Measurements from ENCODE around the gene VPS13D.

VPS13D gene

DNA sequence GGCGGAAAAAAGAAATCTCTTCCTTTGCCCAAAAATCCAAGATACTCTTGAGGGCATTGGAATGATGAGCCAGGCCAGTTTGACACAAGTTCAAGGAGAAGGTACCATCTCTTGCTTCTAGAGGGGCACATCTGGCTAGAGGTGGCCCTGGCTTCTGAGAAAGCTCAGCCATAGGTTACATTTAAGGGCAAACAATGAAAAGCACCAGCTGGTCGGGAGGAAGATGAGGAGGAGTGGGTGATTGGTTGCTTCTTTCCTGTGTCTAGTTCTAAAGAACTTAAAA lies 256.2 kb downstream of the VPS13D start:
- no peak for FAIRE-seq

DNA sequence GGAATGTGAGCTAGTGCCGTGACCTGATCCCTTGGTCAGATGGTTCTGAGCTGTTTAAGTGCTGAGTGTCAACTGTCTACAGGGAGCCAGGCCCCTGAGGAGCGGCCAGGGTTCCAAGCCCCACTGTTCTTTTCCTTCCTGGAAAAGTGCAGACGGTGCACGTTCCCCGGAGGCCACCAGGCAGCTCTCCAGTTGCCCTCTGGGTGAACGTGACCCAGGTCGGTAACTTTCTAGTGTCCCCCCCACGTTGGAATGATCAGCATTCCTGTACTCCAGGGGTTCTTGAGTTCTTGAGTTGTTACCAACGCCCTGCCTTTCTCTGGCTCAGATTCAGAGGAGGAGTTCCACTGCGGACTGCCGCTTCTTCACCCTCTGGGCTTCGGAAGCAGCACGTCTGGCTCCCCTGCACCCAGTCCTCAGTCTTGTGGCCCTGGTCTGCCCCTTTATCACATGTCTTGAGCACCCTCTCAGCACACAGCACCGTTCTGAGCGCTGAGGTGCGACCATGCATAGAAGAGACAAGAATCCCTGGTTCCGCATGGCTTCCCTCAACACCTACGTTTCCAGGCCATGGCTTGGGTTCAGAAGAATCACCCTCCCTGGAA lies 256.7 kb downstream of the VPS13D start:
- FAIRE-seq, result peak; percentile 73
- peak; percentile 79 for DNase-seq (ENCODE audit: low spot score)

More for the DNA sequence above, 256.2 kb downstream of the VPS13D start:
- no peak for DNase-seq (ENCODE audit: low spot score)

DNA sequence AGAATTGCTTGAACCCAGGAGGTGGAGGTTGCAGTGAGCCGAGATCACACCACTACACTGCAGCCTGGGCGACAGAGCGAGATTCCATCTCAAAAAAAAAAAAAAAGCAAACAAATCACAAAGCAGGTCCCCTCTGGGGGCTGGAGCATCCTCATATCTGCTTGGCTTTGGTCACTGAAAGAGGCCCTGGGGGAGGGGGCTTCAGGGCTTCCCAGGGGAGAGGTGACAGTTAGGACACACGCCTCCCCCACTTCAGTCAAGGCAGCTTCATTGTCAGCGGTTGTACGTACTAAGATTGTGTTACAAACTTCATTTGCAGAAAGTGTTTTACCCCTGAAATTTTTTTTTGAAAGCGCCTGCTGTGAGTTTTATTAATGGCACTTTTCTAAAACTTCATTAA lies 257.7 kb downstream of the VPS13D start:
- FAIRE-seq, result no peak
- no peak for DNase-seq (ENCODE audit: low spot score)

DNA sequence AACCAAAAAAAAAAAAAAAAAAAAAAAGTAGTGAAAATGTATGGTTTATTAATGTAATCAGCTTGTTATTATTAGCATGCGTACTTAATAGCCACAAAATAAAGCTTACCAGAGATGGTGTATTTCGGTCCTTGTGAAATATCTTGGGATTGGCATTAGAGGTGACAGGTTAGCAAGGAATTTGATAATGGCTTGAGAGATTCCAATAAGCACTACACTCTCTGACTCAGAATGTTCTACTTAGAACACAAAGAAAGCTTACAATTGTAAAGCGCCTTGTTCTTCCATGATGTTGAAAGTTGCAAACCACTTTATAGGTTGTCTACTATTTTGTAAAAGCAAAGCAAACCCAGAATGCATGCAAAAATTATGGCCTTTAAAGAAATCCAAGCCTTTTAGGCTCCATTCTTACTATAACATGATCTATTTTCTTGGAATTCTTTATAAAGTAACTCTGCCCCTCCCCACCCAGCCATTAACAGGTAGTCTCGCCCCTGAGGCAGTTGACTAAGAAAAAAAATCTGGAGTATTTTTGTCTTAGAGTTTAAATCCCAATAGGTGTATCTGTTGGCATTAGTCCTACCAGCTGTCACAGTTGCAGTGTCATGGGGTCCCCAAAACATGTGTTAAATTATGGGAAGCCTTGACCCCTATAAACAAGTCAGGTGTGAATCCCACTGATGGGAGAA lies 259.0 kb downstream of the VPS13D start:
- DNase-seq (ENCODE audit: low spot score) (no peak), FAIRE-seq (no peak)

DNA sequence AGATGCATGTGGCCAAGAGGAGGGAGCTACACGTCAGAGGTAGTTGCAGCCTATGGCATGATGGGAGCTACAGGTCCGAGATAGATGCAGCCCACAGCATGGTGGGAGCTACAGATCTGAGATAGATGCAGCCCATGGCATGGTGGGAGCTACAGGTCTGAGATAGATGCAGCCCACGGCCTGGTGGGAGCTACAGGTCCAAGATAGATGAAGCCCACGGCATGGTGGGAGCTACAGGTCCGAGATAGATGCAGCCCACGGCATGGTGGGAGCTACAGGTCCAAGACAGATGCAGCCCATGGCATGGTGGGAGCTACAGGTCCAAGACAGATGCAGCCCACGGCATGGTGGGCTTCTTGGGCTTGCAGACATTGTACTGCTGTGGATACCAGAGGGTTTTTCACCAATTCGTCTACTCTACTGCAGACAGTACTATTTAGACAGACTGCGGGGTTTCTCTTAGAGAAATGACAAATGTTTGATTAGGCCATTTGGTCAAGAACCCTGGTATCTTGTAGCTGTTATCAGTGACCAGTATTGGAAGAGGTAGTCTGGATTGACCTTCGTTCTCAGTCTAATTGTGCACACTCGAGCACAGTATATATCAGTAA lies 260.8 kb downstream of the VPS13D start:
- DNase-seq (ENCODE audit: low spot score), result no peak

DNA sequence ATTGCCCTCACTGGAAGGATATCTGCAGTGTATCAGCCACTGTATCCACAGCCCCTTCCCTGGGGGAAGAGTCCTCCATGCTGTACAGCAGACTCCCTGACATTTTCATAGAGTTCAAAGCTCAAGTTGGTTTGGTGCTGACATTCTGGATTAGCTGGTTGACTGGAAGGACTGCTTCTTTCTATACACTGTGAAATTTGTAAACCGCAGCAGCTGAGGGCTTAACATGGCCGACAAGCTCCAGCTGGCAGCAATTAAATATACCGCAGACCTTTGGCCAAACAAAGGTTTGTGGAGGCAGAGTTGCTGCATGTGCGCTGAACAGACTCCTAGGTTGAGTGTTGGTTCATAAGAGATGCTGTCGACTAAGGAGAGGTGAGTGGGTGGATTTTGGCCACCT lies 261.8 kb downstream of the VPS13D start:
- no peak for DNase-seq (ENCODE audit: low spot score)

More for the DNA sequence above, 260.8 kb downstream of the VPS13D start:
- FAIRE-seq, result no peak

DNA sequence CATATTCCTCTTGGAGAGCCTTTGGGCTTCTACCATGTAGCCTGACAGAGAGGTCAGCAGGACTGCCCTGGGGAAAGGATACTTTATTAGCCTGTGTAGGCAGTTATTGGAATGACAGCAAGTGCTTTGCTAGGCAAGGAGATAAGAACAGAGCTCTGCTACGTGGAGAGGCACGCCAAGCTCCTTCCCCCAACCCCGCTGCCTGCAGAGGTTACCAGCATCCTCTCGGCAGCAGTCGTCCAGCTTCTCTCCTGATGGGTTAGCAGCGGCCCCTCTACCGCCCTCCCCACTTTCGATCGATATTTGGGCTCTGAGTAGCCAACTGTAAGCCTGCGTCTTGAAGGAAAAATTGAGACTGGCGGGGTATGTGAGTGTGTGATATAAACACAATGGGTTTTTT lies 265.9 kb downstream of the VPS13D start:
- FAIRE-seq, result no peak

More for the DNA sequence above, 261.8 kb downstream of the VPS13D start:
- no peak for FAIRE-seq

DNA sequence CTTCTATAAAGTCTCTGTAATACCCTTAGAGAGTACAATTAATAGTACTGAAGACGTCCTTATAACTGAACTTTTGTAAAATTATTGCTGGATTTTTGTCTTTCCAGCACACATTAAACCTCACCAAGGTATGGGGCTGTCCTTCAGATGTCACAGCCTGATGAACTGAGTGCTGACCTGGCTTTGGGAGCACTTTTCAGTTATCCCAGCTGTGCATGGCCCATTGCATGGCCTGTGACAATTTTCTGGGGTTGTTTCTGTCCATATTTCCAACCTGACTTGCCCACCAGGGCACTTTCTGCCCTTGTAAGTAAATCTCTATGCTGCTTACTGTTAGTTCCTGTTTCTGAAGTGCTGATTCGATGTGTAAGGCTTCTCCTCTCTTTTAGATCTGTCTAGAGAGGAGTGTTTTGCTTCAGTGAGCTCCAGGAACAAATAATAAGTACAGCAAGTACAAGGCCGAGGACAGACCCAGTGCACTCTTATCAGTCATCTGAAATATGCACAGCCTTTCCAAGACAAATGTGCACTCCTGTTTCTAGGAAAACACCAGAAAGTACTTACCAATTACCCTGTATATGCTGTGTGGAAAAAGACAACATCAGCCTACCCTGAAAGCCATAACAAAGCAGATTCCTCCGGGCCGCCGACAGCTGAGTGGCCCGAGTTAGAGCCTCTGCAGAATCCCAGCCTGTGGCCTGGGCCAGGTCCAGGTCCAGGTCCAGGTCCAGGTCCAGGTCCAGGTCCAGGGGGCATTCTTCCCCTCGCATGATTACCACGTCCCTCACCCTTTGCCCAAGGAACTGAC lies 266.5 kb downstream of the VPS13D start:
- no peak for FAIRE-seq

More for the DNA sequence above, 265.9 kb downstream of the VPS13D start:
- DNase-seq (ENCODE audit: low spot score), result no peak

DNA sequence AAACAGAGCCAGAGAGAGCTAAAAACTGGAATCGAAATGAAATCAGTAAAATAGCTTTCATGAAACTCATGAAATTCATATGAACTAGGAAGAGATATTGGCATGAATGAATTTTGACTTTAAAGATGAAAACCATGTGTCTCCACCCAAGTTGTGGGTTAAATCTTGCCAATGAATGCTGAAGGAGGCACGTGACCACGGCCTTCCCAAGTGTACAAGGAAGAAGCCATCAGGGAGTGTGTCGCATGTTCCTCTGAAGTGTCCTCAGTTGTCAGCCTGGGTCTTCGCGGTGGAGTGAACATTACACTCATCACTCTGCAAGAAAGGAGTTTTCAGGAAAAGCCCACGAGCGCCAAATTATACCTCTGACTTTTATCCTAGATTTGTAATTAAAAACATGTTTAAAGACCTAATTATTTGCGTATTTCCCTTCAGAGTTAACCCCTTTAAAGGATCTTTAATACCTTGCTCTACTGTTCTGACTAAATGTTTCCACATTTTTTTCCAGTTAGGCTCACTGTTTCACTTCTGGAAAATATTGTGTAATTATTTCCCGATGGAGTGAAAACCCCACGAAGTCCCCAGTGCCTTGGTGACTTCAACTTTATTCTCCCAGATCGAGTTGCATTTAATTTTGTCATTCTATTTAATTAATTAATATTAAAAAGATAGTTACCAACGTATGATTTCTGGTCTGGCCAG lies 269.9 kb downstream of the VPS13D start:
- FAIRE-seq (no peak), DNase-seq (ENCODE audit: low spot score) (no peak)

More for the DNA sequence above, 266.5 kb downstream of the VPS13D start:
- no peak for DNase-seq (ENCODE audit: low spot score)

DNA sequence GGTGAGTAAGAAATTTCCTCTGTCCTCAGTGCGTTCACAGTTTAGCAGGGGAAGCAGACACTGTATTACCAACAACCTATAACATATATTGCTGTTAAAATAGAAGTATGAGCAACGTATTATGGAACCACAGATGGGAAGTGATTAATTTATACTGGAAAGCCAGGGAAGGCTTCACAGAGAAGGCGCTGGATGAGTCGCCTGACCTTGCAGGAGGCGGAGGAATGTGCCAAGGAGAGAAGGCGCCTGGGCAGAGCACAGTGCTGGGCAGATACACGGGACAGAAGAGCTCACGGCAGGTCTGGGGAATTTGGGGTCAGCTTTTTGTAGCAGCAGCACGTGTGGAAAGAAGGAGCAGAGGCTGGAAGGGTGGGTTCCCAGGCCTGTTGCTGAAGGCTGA lies 271.8 kb downstream of the VPS13D start:
- FAIRE-seq (no peak), DNase-seq (ENCODE audit: low spot score) (peak; percentile 8)

DNA sequence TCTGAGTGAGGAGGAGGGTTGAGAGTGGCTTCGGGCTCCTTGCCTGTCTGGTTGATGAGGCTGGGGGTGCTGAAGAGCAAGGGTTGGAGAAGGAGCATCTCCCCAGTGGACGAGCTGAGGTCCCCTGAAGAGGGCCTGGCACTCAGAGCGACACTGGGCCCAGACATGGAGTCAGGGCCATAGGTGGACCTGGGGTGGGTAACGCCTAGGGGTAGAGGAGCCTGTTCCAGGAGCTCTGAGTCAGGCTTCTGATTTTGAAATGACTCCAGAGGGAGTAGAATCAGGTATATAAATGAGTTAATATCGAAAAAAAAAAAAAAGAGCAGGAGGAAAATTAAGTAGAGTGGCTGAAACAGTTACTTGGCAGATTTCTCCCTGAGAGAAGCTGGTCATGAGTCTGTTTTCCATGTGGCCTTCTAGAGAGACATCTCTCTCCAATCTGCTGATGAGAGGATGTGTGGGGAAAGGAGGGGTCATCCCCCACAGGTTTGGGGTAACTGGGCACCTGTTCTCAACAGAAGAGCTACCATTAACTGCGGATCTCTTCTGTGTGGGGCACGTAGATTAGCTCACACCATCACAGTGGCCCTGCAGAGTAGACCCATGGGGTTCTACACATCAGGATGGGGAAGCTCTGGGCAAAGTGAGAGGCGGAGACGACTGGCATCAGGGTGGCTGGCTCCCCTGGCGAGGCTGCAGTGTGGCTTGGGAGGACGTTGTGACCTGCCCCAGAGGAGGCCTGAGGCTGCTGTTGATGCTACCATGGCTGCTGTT lies 272.7 kb downstream of the VPS13D start:
- DNase-seq (ENCODE audit: low spot score) (no peak), FAIRE-seq (no peak)

DNA sequence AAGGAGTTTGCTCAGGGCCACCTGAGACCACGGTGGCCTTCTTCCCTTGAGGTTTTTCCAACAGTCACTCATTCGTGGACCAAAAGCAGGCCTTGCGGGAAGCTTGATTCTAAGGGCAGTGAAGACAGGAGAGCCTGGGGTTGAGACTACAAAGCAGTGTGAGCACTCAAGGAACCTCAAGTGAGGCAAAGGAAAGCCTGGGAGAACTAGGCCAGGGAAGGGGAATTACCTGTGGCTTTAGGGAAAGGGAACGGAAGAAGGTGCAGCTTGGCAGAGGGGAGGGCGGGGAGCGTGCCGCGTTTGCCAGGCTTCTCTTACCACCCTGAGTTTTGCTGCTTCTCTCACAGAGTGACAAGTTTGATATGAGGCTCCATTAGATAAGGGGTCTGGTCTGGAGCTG lies 273.9 kb downstream of the VPS13D start:
- DNase-seq (ENCODE audit: low spot score) (no peak), FAIRE-seq (no peak)

DNA sequence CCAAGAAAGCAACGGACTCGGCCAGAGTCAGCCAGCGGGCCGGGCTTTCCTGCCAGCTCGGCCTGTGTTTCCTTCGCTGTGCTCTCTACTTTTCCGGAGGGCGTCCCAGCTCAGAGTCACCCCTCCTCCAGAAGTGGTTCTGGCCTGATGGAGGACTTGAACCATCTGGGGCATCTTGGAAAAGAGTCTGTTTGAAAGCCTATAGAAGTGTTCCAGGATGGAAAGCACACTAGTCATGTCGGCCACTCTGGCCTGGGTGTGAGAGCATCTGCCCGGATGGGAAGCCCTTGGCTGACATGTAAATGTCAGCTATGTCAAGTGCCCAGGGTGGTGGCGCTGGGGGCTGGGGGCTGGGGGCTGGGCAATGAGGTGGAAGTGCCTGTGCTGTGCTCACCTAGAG lies 274.8 kb downstream of the VPS13D start:
- DNase-seq (ENCODE audit: low spot score) (no peak), FAIRE-seq (no peak)

DNA sequence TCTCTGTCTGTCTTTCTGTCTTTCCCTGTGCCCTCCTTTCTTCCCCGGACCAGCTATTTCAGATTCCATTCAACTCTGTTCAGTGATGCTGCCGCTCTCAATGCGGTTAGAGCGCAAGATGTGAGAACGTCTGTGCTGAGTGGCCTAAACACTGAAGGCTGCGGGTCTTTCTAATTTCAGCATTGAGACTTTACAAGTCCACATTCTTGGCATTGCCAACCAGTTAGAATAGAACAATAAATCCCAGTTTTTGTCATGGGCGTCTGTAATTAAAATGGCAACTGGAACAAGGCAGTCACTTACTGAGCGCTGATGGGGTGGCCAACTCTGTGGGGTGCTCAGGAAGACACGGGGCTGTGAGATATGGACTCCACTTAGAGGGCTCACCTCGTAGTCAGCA lies 275.4 kb downstream of the VPS13D start:
- no peak for DNase-seq (ENCODE audit: low spot score)
- FAIRE-seq, result no peak

DNA sequence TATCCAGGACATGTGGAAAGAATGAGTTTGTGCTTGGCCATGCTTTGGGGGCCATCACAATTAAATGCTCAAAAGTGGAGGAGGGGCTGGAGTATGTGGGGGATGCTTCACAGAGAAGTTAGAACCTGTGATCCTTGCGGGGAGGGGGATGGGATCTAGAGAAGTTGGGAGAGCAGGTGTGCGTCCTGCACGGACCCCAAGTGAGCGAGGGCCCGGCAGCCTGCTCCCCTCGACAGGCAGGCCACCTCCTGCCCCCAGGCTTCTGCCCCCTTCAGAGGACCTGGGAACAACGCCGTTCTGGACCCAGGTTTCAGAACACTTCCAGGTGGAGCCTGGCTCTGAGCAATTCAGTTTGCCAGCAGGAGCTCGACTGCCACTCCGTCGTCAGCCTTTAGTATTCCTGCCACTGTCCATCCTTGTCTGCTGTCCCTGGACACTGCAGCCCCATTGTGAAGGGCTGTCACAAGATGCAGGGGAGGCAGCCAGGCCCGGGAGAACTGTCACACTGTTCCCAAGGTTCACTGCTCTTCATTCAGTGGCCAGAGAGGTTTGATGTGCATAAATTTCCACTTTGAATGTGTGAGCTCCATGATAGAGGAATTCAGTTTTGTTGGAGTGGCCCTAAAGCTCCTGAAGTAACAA lies 275.9 kb downstream of the VPS13D start:
- no peak for DNase-seq (ENCODE audit: low spot score)
- no peak for FAIRE-seq

DNA sequence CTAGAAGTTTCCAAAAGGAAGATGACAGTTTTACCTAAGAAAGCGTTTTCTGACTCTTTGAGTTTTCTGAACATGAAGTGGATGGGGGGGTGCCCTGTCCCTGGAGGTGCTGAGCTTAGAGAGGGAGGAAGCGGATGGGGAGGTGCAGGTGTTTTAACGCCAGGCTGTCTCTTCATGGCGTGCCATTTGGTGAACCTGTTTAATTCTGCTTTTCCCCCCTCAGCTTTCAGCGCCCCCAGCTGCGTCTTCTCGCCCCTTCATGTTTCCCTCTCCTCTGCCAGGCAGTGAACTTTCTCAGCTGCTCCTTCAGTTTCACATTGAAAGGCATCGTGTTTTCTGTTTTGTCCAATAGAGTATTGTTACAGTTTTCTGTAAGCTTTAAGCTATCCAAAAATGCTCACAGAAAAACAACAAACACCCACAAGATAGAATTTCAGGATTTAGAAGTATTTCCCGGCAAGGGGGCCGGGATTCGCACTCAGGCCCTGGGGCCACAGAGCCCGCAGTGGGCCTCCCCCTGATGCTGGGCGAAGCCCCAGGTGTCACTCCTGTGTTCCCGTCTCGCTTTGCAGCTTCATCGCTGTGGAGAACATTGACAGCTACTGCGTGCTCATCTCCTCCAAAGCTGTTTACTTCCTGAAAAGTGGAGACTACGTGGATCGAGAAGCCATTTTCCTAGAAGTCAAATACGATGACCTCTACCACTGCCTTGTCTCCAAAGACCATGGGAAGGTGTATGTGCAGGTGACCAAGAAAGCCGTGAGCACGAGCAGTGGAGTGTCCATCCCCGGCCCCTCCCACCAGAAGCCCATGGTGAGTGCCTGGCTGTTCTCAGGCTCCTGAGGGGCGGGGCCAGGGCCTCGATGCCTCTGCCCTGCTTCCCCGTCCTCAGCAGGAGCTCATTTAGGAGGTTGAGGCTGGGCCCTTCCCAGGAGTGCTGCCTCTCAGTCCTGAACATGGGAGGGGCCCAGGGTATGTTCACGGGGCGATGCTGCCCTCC lies 276.8 kb downstream of the VPS13D start:
- DNase-seq (ENCODE audit: low spot score), result no peak
- FAIRE-seq, result no peak

DNA sequence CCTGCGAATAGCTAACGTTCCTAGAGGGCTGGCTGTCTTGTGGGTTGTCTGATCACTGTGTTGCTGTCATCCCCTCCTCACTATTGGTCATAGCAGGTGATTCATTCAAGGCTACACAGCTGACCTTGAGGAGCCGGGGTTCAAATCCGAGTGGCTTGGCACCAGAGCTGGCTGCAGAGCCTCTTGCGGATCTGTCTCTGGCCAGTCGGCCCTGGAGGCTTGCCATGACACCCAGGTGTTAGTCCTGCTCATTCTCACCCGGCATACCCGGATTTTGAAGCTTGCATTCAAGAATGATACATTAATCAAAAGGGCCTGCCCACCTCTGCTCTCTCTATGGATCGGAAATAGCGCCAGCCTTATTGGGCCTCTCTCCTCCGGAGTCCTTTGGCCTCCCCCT lies 277.8 kb downstream of the VPS13D start:
- DNase-seq (ENCODE audit: low spot score) (no peak), FAIRE-seq (no peak)

DNA sequence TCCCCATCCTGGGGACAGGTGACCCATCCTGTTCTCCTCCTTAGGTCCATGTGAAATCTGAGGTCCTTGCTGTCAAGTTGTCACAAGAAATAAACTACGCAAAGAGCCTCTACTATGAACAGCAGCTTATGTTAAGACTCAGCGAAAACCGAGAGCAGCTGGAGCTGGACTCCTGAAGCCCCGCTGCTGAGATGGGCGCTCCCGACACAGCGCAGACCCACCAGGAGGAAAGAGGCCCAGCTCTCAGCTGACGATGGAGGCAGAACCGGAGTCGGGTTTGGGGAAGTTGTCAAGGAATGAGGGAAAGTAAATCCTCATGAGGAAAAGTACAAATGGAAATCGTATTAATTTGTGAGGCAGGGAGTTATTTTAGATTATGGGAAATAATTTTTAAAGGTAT lies 279.0 kb downstream of the VPS13D start:
- DNase-seq (ENCODE audit: low spot score) (no peak), FAIRE-seq (no peak)

DNA sequence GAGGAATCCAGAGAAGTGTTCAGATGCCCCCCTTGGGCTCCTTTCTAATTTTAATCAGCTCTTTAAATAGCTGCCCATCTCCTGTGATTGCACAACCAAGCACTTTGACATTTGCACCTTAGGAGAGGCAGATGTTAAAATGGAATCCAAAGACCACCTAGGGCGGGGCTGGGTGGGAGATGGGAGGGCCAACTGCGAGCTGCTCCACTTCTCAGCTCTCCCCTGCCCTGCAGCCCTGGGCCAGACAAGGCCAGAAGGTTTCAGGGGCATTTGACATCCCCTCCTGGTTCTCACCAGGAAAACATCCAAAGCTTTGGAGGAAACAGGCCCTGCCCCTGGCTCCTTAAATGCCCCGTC lies 281.3 kb downstream of the VPS13D start:
- FAIRE-seq (no peak), DNase-seq (ENCODE audit: low spot score) (no peak)

Data from RCC 7860 (cell line).